ENCODE measurements around the gene DHFR2. TPM values are rescaled to one million over a fixed set of nuclear protein-coding genes. Genes with fewer than 3 reads are reported as not detected.

The DHFR2 gene
- total and polyA plus RNA-seq, 10 of the 15 experiments (the other 5 are each of a cell fraction or from before 2014, with no cell fraction given) = 1.8 to 5.6 (median 4.4) TPM

- BruUV-seq (replicated peaks) = no TSS peak
- DNase-seq (ENCODE audit: low read depth, low spot score) = no peak
- Histone ChIP-seq H4K20me1 (ENCODE audit: control insufficient read depth, insufficient read depth) (no peaks in the 10 kb centered on the region), H3K9me3 (replicated peaks; ENCODE audit: control insufficient read depth, insufficient read depth, low read length) (no peaks in the 10 kb centered on the region), H3K4me3 (no peak overlapping the region), H3K27me3 (replicated peaks in 1 of 2; ENCODE audit: control insufficient read depth in 2 of 2, insufficient read depth in 2 of 2, low read length in 1 of 2) (no peaks in the 10 kb centered on the region), H3K4me2 (ENCODE audit: control insufficient read depth, insufficient read depth) (no peak overlapping the region), H2AFZ (ENCODE audit: control insufficient read depth, low read depth, low read length) (no peak overlapping the region), H3K9ac (ENCODE audit: control insufficient read depth, insufficient read depth, low read length) (no peak overlapping the region), H3K79me2 (ENCODE audit: control insufficient read depth, insufficient read depth, low read length) (no peaks in the 10 kb centered on the region), H3K36me3 (ENCODE audit: control insufficient read depth in 2 of 2, insufficient read depth in 2 of 2, low read length in 1 of 2) (no peaks in the 10 kb centered on the region), H3K27ac (ENCODE audit: control insufficient read depth, insufficient read depth) (no peak overlapping the region), H3K4me1 (ENCODE audit: control insufficient read depth, insufficient read depth, low read length) (no peaks in the 10 kb centered on the region)
- 83% methylated on average over 3 of the region's 3 CpGs for WGBS (ENCODE audit: insufficient coverage, insufficient replicate concordance, low lambda C conversion rate, missing lambda C conversion rate)
- POLR2A ChIA-PET = no interaction called here
- FAIRE-seq = no peak
- in situ Hi-C loops (cut with MboI) (no loop called here), intact Hi-C loops (cut with micrococcal nuclease; ENCODE audit: unreplicated experiment) (no loop called here)
- RAD21 ChIA-PET (ENCODE audit: unreplicated experiment) = no interaction called here
- SMC1A ChIA-PET (ENCODE audit: uncharacterized antibody, unreplicated experiment) = interaction anchor here (0.6 to 1.4 kb wide), 3 partner anchors 10 to 39 kb away, joined by 3 to 4 read pairs (median 3); partner anchors contain the start of genes DHFR2 and NSUN3
- ATAC-seq = no peak
- CTCF ChIA-PET = interaction anchor here (0.7 to 2.1 kb wide), 5 partner anchors 8 to 45 kb away, joined by 3 to 7 read pairs (median 3); no protein-coding TSS in a partner anchor
- TF ChIP-seq, protein P1, sequence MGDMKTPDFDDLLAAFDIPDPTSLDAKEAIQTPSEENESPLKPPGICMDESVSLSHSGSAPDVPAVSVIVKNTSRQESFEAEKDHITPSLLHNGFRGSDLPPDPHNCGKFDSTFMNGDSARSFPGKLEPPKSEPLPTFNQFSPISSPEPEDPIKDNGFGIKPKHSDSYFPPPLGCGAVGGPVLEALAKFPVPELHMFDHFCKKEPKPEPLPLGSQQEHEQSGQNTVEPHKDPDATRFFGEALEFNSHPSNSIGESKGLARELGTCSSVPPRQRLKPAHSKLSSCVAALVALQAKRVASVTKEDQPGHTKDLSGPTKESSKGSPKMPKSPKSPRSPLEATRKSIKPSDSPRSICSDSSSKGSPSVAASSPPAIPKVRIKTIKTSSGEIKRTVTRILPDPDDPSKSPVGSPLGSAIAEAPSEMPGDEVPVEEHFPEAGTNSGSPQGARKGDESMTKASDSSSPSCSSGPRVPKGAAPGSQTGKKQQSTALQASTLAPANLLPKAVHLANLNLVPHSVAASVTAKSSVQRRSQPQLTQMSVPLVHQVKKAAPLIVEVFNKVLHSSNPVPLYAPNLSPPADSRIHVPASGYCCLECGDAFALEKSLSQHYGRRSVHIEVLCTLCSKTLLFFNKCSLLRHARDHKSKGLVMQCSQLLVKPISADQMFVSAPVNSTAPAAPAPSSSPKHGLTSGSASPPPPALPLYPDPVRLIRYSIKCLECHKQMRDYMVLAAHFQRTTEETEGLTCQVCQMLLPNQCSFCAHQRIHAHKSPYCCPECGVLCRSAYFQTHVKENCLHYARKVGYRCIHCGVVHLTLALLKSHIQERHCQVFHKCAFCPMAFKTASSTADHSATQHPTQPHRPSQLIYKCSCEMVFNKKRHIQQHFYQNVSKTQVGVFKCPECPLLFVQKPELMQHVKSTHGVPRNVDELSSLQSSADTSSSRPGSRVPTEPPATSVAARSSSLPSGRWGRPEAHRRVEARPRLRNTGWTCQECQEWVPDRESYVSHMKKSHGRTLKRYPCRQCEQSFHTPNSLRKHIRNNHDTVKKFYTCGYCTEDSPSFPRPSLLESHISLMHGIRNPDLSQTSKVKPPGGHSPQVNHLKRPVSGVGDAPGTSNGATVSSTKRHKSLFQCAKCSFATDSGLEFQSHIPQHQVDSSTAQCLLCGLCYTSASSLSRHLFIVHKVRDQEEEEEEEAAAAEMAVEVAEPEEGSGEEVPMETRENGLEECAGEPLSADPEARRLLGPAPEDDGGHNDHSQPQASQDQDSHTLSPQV (IDR thresholded peaks at IDR 0.05) = no peak
- TF ChIP-seq ZNF384 (IDR thresholded peaks at IDR 0.05; ENCODE audit: borderline replicate concordance, low read depth, low read length) = no peak
- no peak for TF ChIP-seq FOS (IDR thresholded peaks at IDR 0.05; ENCODE audit: borderline replicate concordance, extremely low read depth, insufficient read length)
- no peak for TF ChIP-seq E4F1 (IDR thresholded peaks at IDR 0.05; ENCODE audit: borderline replicate concordance, partially characterized antibody)
- no peak for TF ChIP-seq POLR2AphosphoS2 (IDR thresholded peaks at IDR 0.05; ENCODE audit: low read depth, low read length)
- no peak for TF ChIP-seq CUX1 (IDR thresholded peaks at IDR 0.05; ENCODE audit: insufficient replicate concordance, low read depth, low read length)
- no peak for TF ChIP-seq BCL3 (IDR thresholded peaks at IDR 0.05; ENCODE audit: borderline replicate concordance, insufficient read depth, low read depth, low read length, poor library complexity, severe bottlenecking)
- TF ChIP-seq BHLHE40 (IDR thresholded peaks at IDR 0.05; ENCODE audit: borderline replicate concordance in 1 of 2, low read depth in 2 of 2, low read length in 1 of 2) = no peak
- no peak for TF ChIP-seq KDM1A (IDR thresholded peaks at IDR 0.05; ENCODE audit: borderline replicate concordance)
Measured at GRCh38 chr3:94024385-94024784, 38.3 kb downstream of the DHFR2 start.
